ENCODE data around the gene SFMBT2.

SFMBT2 gene

DNA sequence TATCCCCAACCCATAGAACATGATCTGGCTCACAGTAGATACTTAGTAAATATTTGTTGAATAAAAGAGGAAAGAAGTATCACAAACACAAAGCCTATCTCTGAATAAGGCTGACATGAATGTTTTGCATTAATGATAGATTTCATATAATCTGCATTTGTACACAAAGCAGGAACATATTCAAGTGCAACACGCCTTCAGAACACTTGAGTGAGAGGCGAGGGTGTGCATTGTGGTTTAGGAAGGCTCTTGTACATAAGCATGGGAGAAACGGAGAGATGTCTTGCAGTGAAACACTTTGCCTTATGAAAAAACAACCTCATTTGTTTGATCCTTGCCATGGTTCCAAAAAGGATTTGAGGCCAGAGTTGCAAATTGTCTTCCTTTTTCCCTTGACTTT lies 14.1 kb upstream of the SFMBT2 start:
- DNase-seq, result no peak

- DNase-seq, result no peak
Observed at GRCh38 chr10:7424315-7424714, 13.5 kb upstream of the SFMBT2 start.

DNA sequence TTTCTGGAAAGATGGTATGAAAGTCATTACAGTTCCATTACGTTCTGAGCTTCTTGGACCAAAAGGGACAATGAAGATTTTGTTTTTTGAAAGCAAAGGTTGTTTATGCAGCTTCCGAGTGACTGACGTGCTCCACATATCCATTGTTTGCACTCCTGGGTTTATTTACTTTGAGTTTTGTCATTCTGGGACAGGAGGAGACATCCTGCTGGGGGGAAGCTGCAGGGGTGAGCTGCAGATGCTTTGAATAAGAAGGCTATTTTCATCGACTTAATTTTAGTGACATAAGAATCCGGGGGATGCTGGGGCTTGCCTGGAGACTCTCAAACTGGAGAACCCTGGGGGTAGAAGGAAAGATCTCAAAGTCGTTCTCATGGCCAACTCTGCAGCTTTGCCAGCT lies 12.7 kb upstream of the SFMBT2 start:
- no peak for DNase-seq

DNA sequence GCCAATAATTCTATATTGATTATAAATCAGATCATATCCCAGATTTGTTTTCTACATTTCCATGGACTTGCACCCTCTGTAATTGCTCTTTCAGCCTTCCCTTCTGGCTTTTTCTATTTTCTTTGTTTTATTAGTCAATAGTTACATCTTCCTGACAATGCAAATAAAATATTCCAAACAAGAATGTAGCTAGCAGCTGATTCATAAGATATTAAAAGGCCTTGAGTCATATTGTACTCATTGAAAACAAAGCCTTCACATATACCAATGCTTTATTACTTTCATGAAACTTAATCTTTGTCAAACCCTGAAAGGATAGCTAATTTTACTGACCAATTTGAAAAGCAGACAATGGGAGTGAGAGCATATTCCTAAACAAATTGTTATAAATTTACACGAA lies 10.7 kb upstream of the SFMBT2 start:
- DNase-seq, result no peak

DNA sequence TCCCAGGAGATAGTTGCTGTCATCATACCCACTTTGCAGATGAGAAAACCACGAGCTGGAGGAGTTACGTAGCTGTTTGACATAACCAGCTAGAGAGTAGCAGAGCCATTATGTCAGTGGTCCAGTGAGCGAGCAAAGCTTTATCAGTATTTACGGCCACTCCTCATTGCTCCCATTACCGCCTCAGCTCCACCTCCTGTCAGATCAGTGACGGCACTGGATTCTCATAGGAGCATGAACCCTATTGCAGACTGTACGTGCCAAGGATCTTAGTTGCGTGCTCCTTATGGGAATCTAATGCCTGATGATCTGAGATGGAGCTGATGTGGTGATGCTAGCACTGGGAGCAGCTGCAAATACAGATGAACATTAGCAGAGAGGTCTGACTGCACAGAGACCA lies 9.2 kb upstream of the SFMBT2 start:
- DNase-seq, result no peak

DNA sequence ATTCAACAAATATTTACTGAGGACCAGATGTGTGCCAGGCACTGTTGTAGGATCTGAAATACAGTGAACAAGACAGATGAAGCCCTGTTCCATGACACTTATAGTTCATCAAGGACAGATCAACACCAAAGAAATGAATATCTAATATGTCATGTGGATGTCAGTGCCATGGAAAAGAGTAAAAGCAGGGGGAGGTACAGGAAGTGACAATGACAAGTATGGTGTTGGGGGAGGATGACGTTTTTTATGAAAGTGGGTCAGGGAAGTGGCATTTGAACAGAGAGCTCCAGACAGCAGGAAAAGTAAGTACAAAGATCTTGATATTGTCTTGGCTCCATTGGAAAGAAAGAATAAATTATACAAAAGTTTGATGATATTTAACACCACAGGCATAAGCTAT lies 7.0 kb upstream of the SFMBT2 start:
- DNase-seq, result no peak

GRCh38 chr10:7417103-7417623 lies 6.3 kb upstream of the SFMBT2 start:
- no peak for DNase-seq

DNA sequence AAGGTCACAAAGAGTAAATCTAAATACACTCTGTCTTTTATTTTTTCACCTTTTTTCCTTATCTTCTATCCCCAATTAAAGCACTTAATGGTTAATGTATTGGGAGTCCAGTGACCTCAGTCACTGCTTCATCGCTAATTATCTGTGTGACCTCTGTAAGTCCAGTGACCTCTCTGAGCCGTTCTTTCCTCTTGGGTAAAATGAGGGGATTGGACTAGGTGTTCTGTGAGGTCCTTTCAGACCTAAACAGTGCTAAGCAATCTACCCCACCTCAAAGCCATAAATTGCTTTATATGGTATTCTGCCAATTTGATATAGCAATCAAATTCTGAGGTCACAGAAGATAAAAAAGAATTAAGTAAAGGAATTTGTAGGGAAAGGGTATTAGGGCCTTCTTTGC lies 3.9 kb upstream of the SFMBT2 start:
- DNase-seq, result no peak

- no peak for DNase-seq
Observed at GRCh38 chr10:7412928-7413282, 2.1 kb upstream of the SFMBT2 start.

GRCh38 chr10:7412237-7412927 lies 1.5 kb upstream of the SFMBT2 start:
- DNase-seq, result no peak

DNA sequence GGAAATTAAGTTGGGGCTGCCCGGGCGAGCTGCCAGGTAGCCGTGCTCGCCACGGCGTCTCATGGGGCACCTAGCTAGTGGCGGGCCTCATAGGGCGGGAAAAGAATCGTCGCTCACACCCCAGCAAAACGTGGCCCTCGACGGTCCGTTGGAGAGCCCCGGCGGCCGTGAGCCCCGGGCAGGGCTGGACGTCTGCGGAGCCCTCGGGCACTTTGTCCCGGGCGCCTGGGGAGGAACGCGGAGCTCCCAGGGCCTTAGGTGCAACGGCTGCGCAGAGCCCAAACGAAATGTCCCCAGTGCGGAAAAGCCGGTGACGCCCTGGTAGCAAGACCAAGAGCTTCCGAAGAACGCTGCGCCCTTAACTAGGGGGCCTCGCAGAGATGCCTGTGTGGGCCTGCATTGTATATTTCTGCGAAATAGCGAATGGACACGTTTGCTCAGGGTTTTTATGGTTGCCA lies 866 bp upstream of the SFMBT2 start:
- DNase-seq, result no peak

DNA sequence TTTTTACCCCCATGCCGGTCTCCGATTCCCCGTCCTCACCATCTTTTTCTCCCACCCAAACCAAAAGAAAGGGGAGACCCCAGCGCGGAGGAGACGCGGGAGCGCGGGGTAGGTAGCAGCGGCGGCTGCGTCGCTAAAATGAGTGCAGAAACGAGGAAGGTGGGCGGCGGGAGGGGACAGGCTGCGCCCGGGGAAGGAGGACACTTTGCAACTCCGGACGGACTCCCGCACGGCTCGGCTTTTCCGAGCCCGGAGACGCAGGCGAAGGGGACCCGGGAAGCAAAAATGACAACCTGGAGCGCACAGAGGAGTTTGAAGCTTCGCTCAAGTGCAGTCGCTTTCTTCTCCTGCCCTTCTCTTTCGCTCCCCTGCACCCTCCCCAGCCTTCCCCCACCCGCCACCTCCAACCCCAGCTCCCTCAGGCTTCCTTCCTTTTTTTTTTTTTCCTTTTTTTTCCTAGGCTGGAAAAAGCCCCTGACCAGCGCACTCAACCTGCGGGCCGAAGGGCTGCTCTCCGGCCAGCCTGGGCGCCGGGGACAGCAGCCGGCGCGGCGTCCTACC lies 453 bp downstream of the SFMBT2 start:
- DNase-seq, result peak; percentile 19

DNA sequence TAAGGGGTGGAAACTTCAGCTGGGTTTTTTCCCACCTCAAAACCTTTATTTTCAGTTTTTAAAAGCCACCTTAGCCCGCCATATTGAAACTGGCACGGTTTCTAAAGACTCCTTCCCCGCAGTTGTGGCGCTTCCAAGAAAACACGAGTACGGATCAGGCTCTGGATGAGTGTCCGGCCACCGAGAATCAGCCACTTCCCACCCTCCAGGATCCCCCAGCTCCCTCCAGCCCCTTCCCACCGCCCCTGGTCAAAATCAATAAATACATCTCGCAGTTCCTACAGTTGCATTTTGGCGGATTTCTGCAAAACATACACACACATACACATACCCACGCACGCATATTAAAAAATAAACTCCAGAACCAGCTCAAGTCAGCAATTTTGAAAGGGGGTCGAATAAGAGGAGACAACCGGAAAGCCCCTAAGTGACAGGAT lies 1.1 kb downstream of the SFMBT2 start:
- no peak for DNase-seq

- DNase-seq, result no peak
Observed at GRCh38 chr10:7409045-7409731, 1.6 kb downstream of the SFMBT2 start.

- no peak for DNase-seq
Observed at GRCh38 chr10:7408291-7409044, 2.4 kb downstream of the SFMBT2 start.

DNA sequence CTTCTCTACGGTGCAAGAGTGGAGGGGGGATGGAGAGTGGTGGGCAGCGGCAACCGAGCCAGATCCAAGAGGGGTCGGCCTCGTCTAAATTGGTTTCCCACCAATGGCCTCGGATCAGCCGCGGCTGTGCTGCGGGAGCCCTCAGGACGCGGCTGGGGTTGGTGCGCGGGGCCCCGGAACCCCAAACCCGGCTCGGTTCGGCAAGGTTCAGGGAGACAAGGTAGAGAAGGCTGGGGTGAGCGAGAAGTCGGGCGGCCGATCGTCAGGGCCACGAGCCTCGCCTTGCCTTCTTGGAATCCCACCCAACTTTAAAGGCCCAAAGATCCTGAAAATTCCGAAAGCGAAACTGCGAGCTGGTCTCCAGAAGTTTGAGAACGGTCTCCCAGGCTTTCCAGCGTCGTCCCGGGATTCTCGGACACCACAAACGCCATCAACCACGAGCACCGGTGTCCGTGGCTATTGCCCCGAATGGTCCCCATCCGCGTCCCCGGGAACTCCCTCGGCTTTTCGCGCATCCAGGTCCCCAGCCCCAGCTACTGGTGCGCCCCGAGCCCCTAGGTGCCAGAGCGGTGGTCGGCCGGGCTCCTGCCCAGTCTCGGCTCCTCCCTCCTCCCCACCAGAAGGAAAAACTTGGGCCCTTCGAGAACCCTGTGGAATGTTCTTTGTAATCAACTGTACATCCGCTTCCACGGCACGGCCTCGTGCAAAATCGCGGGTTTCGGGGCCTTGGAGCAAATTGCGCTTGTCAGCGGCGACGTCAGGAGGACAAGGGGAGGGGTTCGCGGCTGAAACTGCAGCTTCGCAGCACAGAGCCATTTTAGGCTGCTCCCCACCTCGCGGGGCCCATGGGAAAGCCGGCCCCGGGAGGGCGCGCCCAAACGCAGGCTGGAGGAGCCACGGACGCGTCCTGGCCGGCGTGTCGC lies 3.2 kb downstream of the SFMBT2 start:
- no peak for DNase-seq

GRCh38 chr10:7406712-7407333 lies 4.0 kb downstream of the SFMBT2 start:
- DNase-seq, result no peak

DNA sequence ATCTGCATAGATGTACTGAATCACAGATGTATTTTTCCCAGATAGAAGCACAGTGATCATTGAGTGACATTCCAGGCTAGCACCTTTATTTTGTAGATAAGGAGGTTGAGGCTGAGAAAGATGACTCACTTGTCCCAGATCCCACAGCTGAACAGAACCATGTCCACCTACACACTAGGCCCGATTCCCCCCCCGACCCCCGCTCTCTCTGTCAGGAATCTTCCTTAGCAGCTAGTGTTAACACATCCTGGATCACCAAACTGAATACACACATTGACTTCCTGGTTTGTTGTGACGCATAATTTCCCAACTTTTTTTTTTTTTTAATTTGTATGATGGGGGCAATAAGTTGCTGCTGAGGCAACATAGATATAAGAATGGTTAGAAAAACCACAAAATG lies 5.2 kb downstream of the SFMBT2 start:
- DNase-seq, result no peak

DNA sequence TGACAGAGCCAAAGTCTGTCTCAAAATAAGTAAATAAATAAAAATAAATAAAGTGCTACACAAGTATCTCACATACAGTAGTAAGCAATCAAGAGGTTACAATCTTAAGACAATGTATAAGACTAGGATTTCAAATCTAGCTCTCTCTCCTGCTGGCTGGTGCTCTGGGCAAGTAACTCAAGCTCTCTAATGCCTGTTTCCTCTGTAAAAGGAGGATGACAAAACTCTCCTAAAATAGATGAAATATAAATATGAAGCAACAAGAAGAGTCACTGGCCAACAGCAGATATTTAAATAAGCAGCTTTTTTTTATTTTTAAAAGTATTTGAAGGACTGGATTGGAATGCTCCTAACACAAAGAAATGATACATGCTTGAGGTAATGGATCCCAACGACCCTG lies 7.2 kb downstream of the SFMBT2 start:
- no peak for DNase-seq

DNA sequence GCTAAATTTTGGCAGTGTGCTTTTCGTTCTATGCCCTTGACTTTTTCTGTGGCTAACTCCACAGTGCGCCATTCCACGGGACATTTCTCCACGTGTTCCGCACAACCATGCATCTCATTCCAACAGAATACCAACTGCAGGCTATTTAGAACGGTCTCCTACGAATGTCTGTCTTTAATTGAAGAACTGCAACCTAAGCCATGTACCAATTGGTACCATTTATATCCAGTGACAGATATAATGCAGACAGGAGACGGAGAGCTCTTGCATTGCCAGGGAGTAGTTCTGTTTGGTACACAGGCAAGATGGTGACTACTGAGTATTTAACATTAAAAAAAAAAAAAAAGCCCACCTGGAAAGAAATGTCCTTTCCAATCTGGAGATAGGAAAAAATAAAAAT lies 9.1 kb downstream of the SFMBT2 start:
- no peak for DNase-seq

- DNase-seq, result no peak
Observed at GRCh38 chr10:7401156-7401555, 9.7 kb downstream of the SFMBT2 start.
